ENCODE results near the gene ZIC4. TPM values are rescaled to one million over a fixed set of nuclear protein-coding genes. Genes with fewer than 3 reads are reported as not detected.

The ZIC4 gene
- total RNA-seq, 1 donor from 2014 or later = 6.1 TPM

- Mint-ChIP-seq H3K9me3 (no peaks in the 10 kb centered on the region), H3K27me3 (ENCODE audit: low read depth) (peaks cover 86% of the 10 kb centered on the region)
Measured at GRCh38 chr3:147428326-147428725, 22.0 kb upstream of the ZIC4 start.

GRCh38 chr3:147427746-147428145 lies 21.4 kb upstream of the ZIC4 start:
- no peak overlapping the region for H3K4me3 Mint-ChIP-seq
- no peak overlapping the region for H3K27ac Mint-ChIP-seq (ENCODE audit: unreplicated experiment)
- no peak for DNase-seq (ENCODE audit: low read depth, low spot score)
- H3K27me3 Mint-ChIP-seq (ENCODE audit: low read depth) = peaks cover 91% of the 10 kb centered on the region
- peaks cover 11% of the 10 kb centered on the region for H3K4me1 Mint-ChIP-seq
- no peaks in the 10 kb centered on the region for H3K36me3 Mint-ChIP-seq (ENCODE audit: low read depth)
- no peak for TF ChIP-seq CTCF (conservative IDR thresholded peaks at IDR 0.05)
- no peaks in the 10 kb centered on the region for H3K9me3 Mint-ChIP-seq

More at GRCh38 chr3:147428326-147428725, 22.0 kb upstream of the ZIC4 start:
- no peak for DNase-seq (ENCODE audit: low read depth, low spot score)
- no peak overlapping the region for H3K27ac Mint-ChIP-seq (ENCODE audit: unreplicated experiment)
- no peak overlapping the region for H3K4me3 Mint-ChIP-seq
- peaks cover 5% of the 10 kb centered on the region for H3K4me1 Mint-ChIP-seq
- TF ChIP-seq CTCF (conservative IDR thresholded peaks at IDR 0.05) = no peak
- H3K36me3 Mint-ChIP-seq (ENCODE audit: low read depth) = no peaks in the 10 kb centered on the region

- H3K4me1 Mint-ChIP-seq = peaks cover 19% of the 10 kb centered on the region
Measured at GRCh38 chr3:147426931-147427330, 20.6 kb upstream of the ZIC4 start.

DNA sequence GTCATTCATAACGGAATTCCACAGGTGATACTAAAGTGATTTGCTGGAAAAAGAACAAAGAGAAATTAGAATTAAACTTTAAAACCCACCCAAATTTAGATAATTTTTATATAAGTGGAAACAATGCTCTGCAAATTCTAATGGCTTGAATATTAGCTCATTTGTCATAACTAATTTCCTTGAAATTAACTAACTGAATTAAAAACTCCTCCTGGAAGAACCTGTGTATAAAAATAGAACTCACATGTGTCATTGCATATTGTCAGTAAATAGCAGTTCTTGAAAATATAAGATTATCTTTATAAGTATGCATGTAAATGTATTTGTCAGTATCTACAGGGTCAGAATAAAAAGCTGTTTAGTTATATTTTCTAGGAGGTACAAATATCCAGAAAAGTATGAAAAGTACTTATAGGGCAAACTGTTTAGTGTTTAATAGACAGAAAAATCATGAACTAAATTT lies 19.1 kb upstream of the ZIC4 start:
- Mint-ChIP-seq H3K4me1 (peaks cover 26% of the 10 kb centered on the region), H3K27me3 (ENCODE audit: low read depth) (peaks cover 95% of the 10 kb centered on the region), H3K9me3 (no peaks in the 10 kb centered on the region), H3K27ac (ENCODE audit: unreplicated experiment) (no peak overlapping the region), H3K36me3 (ENCODE audit: low read depth) (no peaks in the 10 kb centered on the region), H3K4me3 (no peak overlapping the region)
- no peak for TF ChIP-seq CTCF (conservative IDR thresholded peaks at IDR 0.05)
- no peak for DNase-seq (ENCODE audit: low read depth, low spot score)

More at GRCh38 chr3:147426931-147427330, 20.6 kb upstream of the ZIC4 start:
- Mint-ChIP-seq H3K36me3 (ENCODE audit: low read depth) (no peaks in the 10 kb centered on the region), H3K9me3 (no peaks in the 10 kb centered on the region), H3K27ac (ENCODE audit: unreplicated experiment) (no peak overlapping the region), H3K4me3 (no peak overlapping the region), H3K27me3 (ENCODE audit: low read depth) (peaks cover 92% of the 10 kb centered on the region)
- TF ChIP-seq CTCF (conservative IDR thresholded peaks at IDR 0.05) = no peak
- no peak for DNase-seq (ENCODE audit: low read depth, low spot score)

GRCh38 chr3:147424581-147425387 lies 18.4 kb upstream of the ZIC4 start:
- Mint-ChIP-seq H3K36me3 (ENCODE audit: low read depth) (no peaks in the 10 kb centered on the region), H3K4me1 (peaks cover 29% of the 10 kb centered on the region), H3K27me3 (ENCODE audit: low read depth) (peaks cover 95% of the 10 kb centered on the region), H3K27ac (ENCODE audit: unreplicated experiment) (no peak overlapping the region), H3K9me3 (no peaks in the 10 kb centered on the region), H3K4me3 (no peak overlapping the region)
- TF ChIP-seq CTCF (conservative IDR thresholded peaks at IDR 0.05) = no peak
- DNase-seq (ENCODE audit: low read depth, low spot score) = no peak

Data from neural crest cell (in vitro differentiated cells).